AG09319 (cell line): Measurements from ENCODE around the gene WDFY2.

ENCODE experiments used
- DNase-seq: peaks from one replicate; pipeline ENCODE4 v3.0.0-alpha.2; 2010; ENCODE audit warnings: low read depth; ENCODE audit errors: extremely low read depth
- TF ChIP-seq, protein P1 (sequence below): IDR thresholded peaks from 2 replicates; pipeline ENCODE4 v1.5.1; 2011; ENCODE audit warnings: low read depth, mild to moderate bottlenecking, inconsistent platforms, low read length, moderate library complexity

The WDFY2 gene

DNA sequence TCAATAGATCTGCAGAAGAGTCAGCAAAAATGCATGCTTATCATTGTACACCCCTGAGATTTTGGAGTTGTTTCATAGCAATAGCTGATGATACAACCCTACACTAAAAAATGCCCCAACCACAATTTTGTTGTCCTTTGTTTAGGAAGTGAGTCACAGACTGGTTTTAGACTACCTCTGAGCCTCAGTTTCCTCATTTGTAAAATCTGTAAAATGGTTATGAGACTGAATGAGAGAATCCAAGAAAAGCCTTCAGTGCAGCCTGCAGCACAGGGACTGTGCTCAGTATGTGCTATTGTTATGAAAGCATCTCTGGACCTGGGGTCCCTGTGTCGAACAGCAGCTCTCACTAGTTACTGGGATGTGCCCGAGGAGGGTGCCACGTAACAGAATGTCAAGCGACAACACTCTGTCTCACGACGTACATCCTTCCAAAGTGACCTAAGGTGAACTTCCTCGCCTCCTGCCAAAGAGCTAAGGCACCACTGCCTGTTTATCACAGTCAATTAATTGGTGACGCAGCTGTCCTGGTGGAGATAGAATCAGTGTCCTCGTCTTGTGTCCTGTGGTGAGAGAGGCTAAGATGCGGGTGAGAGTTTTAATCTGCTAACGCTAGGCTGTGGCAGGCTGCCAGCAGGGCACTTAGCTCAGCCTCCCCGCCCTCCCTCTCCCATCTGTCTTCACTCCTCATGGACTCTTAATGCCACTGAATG lies 201.6 kb downstream of the WDFY2 start:
- no peak for DNase-seq
- TF ChIP-seq, protein P1, sequence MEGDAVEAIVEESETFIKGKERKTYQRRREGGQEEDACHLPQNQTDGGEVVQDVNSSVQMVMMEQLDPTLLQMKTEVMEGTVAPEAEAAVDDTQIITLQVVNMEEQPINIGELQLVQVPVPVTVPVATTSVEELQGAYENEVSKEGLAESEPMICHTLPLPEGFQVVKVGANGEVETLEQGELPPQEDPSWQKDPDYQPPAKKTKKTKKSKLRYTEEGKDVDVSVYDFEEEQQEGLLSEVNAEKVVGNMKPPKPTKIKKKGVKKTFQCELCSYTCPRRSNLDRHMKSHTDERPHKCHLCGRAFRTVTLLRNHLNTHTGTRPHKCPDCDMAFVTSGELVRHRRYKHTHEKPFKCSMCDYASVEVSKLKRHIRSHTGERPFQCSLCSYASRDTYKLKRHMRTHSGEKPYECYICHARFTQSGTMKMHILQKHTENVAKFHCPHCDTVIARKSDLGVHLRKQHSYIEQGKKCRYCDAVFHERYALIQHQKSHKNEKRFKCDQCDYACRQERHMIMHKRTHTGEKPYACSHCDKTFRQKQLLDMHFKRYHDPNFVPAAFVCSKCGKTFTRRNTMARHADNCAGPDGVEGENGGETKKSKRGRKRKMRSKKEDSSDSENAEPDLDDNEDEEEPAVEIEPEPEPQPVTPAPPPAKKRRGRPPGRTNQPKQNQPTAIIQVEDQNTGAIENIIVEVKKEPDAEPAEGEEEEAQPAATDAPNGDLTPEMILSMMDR = no peak

DNA sequence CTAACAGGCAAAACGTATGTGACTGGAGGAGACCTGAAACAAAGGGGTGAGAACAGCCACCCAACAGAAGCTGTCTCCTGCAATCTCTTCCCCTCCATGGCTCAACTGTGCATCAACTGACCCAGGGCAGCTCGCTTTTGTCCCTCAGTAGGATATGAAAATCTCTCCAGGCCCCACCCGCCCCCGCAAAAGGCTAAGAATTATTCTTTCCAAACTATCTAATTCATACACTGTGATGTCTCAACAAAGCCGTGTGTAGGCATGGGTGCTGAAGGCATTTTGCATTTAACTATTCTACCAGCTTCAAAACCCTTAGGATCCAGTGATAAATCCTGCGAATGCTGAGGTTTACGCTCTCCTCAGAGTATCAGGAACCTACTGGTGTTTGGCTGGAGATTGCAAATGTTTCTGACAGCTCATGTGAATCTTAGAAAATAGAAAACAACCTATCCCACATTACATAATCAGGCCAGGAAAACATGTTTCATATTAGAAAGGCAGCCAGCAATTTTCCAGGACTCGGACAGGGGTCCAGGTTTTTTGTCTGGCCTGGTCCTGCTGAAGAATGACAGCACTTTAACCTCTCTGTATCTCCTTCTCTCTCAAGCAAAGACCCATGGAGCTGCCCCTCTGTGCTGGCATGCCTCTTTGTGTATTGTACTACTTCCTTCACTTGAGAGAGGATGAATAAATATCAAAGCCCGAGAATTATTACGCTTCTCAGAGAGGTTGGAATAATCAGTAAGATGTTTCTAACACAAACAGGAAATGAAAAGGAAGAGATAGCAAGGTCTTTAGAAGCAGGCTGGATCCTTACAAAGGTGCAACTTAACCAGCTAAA lies 202.4 kb downstream of the WDFY2 start:
- TF ChIP-seq, protein P1 = no peak
- DNase-seq = no peak

DNA sequence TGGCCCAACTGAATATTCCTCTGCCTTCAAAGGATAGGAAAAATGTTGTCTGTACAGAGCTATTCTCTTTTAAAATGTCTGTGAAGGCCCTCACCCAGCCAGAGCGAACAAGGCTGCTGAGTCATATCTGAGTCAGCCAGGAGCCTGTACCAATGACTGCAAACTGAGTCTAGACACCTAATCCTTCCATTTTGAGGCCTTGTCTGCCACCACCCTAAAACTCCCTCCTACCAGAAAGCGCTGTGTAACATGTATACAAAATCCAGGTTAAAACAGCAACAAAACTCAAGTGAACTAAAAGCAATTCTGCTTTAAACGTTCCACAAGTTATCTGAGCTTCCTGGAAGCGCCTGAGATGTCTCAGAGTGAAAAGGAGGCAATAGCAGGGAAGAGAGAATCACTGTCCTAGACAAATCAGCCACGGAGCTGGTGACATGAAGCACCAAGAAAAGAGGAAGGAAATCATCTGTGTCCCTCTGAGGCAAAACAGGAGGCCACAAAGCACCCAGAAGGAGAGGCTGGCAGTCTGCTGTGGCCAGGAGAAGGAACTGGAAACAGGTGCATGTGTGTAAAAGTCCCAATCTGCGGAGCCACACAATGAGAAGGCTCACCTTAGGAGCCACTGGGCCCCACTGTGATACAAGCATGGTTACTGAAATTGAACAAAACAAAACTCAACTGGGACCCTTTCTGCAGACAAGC lies 209.5 kb downstream of the WDFY2 start:
- TF ChIP-seq, protein P1 = no peak
- no peak for DNase-seq

DNA sequence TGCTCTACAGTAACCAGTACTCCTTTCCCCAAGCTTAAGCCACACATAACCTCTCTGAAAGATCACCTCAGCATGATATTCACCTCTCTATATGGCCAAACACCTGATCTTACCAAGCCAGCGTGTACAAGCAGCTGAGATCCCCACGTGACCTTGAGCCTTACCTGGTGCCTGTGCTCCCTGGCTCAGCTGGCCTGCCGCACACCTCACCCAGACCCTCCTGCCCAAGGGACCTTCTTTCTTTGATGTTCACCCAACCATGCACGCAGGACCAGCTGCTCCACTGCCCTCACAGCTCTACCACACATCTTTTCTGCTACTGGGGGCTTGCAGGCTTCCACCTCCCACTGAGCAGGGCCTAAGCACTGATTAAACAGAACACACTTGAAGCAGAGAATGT lies 210.7 kb downstream of the WDFY2 start:
- TF ChIP-seq, protein P1 = no peak
- DNase-seq = no peak

DNA sequence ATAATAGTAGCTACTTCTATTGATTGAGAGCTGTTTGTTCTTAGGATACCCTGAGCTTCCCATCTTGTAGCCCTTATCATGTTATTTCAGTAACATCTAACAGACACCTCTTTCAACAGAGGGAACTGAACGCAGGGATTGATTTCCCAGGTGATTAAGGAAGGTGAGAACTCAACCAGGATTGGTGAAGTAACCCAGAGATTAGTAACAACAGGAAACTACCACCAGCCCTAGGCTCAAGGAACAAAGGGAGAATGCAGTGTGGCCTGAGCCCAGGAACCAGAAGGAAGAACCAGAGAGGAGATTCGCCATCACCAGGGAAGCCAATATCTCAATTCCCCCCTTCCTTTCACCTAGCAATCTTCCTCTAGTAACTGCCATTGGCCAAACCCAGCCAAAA lies 211.2 kb downstream of the WDFY2 start:
- no peak for DNase-seq

DNA sequence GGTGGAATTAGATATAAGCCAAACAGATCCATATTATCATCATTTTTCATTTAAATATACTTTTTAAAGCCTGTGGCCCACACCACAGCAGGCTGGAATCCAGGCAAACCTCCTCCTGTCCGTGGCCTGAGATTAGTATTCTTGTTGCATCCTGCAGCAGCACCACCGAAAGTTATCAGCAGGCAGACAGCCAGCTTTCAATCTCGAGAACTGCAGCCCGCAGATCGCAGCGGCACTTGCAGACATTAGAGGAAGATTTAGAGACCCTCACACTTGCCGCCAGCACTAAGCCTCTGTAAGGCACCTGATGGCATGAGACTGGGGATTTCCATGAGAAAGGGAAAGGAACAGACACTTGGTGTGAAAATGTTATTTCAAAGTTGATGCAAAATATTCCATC lies 212.3 kb downstream of the WDFY2 start:
- TF ChIP-seq, protein P1 = no peak
- DNase-seq = no peak

More for the DNA sequence above, 211.2 kb downstream of the WDFY2 start:
- TF ChIP-seq, protein P1 = no peak
